Astrocyte (in vitro differentiated cells and primary cell): ENCODE measurements around the gene GLB1L2. TPM values are rescaled to one million over a fixed set of nuclear protein-coding genes. Genes with fewer than 3 reads are reported as not detected.
A peak's percentile ranks its signal among the peaks of the same experiment; 100 is the strongest.

Experiments
- DNase-seq: peaks from one replicate; pipeline ENCODE4 v3.0.0-alpha.2; 2010; ENCODE audit warnings: low read depth
- FAIRE-seq: peaks from 2 replicates; lab custom pipeline; 2011; peaks lifted over from hg19 to GRCh38; lab: Jason Lieb, UNC
- H2AFZ ChIP-seq: 2 replicates; pipeline ENCODE4 v1.6.0; 2012; ENCODE audit warnings: low read depth, low read length, inconsistent platforms
- H3K27ac ChIP-seq: 2 replicates; pipeline ENCODE4 v1.5.1; 2011; ENCODE audit warnings: low read depth, low read length, inconsistent platforms
- H3K27me3 ChIP-seq: 2 replicates; pipeline ENCODE4 v1.6.0; 2011; ENCODE audit warnings: low read length, inconsistent platforms; ENCODE audit not compliant: insufficient read depth
- H3K36me3 ChIP-seq: 2 replicates; pipeline ENCODE4 v1.5.1; 2011; ENCODE audit warnings: low read length, inconsistent platforms; ENCODE audit not compliant: insufficient read depth
- H3K4me1 ChIP-seq: 2 replicates; pipeline ENCODE4 v1.5.1; 2011; ENCODE audit warnings: low read length, inconsistent platforms; ENCODE audit not compliant: insufficient read depth
- H3K4me2 ChIP-seq: 2 replicates; pipeline ENCODE4 v1.6.0; 2012; ENCODE audit warnings: low read length, inconsistent platforms
- H3K4me3 ChIP-seq: 2 replicates; pipeline ENCODE4 v1.5.1; 2011; ENCODE audit warnings: low read depth, mild to moderate bottlenecking, low read length, inconsistent platforms; ENCODE audit not compliant: insufficient read depth
- H3K79me2 ChIP-seq: 2 replicates; pipeline ENCODE4 v1.6.0; 2012; ENCODE audit warnings: mild to moderate bottlenecking, low read length, inconsistent platforms; ENCODE audit not compliant: insufficient read depth
- H3K9ac ChIP-seq: 2 replicates; pipeline ENCODE4 v1.6.0; 2012; ENCODE audit warnings: mild to moderate bottlenecking, low read length, inconsistent platforms
- H3K9me3 ChIP-seq: 2 replicates; pipeline ENCODE4 v1.5.1; 2012; ENCODE audit warnings: low read depth, mild to moderate bottlenecking, low read length, inconsistent platforms; ENCODE audit not compliant: insufficient read depth
- H4K20me1 ChIP-seq: 2 replicates; pipeline ENCODE4 v1.6.0; 2012; ENCODE audit warnings: low read length, inconsistent platforms; ENCODE audit not compliant: insufficient read depth
- H3K27ac Mint-ChIP-seq: one replicate; pipeline ENCODE4 v1.8.0; 2021; ENCODE audit warnings: mild to moderate bottlenecking, mixed read lengths; ENCODE audit not compliant: unreplicated experiment
- H3K27me3 Mint-ChIP-seq: one replicate; pipeline ENCODE4 v1.8.0; 2021; ENCODE audit warnings: low read depth, mixed read lengths; ENCODE audit not compliant: unreplicated experiment
- H3K36me3 Mint-ChIP-seq: one replicate; pipeline ENCODE4 v1.8.0; 2021; ENCODE audit warnings: low read depth, mixed read lengths; ENCODE audit not compliant: unreplicated experiment
- H3K4me1 Mint-ChIP-seq: one replicate; pipeline ENCODE4 v1.8.0; 2021; ENCODE audit warnings: low read depth, mixed read lengths; ENCODE audit not compliant: unreplicated experiment
- H3K4me3 Mint-ChIP-seq: one replicate; pipeline ENCODE4 v1.8.0; 2021; ENCODE audit warnings: mild to moderate bottlenecking, moderate library complexity, mixed read lengths; ENCODE audit not compliant: unreplicated experiment
- H3K9me3 Mint-ChIP-seq: one replicate; pipeline ENCODE4 v1.8.0; 2021; ENCODE audit warnings: mild to moderate bottlenecking, mixed read lengths; ENCODE audit not compliant: unreplicated experiment
- EZH2 ChIP-seq: IDR thresholded peaks from 2 replicates; pipeline ENCODE4 v1.6.1; 2012; ENCODE audit warnings: mild to moderate bottlenecking, low read length, inconsistent platforms; ENCODE audit not compliant: insufficient read depth
- total RNA-seq: library from RNA; stranded (reverse); gene quantifications from 2 replicates; pipeline ENCODE4 v1.2.1, GENCODE V29; 2021
- TF ChIP-seq, protein P1 (sequence below): IDR thresholded peaks from 2 replicates; pipeline ENCODE4 v1.5.1; 2011; ENCODE audit warnings: low read depth, mild to moderate bottlenecking, inconsistent platforms, low read length, moderate library complexity; ENCODE audit not compliant: insufficient read depth

The GLB1L2 gene
- total RNA-seq, 1 donor from 2014 or later = 2.8 TPM

GRCh38 chr11:134358165-134358855, 26.5 kb downstream of the GLB1L2 start:
- Histone ChIP-seq H3K4me3 (no peak overlapping the region), H3K79me2 (no peaks in the 10 kb centered on the region), H2AFZ (no peak overlapping the region), H3K9ac (no peak overlapping the region), H3K27ac (no peak overlapping the region), H4K20me1 (no peaks in the 10 kb centered on the region), H3K4me1 (no peaks in the 10 kb centered on the region), H3K27me3 (no peaks in the 10 kb centered on the region), H3K9me3 (no peaks in the 10 kb centered on the region), H3K36me3 (no peaks in the 10 kb centered on the region), H3K4me2 (no peak overlapping the region)
- Mint-ChIP-seq H3K36me3 (no peaks in the 10 kb centered on the region), H3K4me1 (no peaks in the 10 kb centered on the region), H3K27me3 (peaks cover 42% of the 10 kb centered on the region), H3K9me3 (no peaks in the 10 kb centered on the region), H3K4me3 (no peak overlapping the region), H3K27ac (no peak overlapping the region)
- DNase-seq = no peak
- no peak for FAIRE-seq
- TF ChIP-seq, protein P1, sequence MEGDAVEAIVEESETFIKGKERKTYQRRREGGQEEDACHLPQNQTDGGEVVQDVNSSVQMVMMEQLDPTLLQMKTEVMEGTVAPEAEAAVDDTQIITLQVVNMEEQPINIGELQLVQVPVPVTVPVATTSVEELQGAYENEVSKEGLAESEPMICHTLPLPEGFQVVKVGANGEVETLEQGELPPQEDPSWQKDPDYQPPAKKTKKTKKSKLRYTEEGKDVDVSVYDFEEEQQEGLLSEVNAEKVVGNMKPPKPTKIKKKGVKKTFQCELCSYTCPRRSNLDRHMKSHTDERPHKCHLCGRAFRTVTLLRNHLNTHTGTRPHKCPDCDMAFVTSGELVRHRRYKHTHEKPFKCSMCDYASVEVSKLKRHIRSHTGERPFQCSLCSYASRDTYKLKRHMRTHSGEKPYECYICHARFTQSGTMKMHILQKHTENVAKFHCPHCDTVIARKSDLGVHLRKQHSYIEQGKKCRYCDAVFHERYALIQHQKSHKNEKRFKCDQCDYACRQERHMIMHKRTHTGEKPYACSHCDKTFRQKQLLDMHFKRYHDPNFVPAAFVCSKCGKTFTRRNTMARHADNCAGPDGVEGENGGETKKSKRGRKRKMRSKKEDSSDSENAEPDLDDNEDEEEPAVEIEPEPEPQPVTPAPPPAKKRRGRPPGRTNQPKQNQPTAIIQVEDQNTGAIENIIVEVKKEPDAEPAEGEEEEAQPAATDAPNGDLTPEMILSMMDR = no peak

DNA sequence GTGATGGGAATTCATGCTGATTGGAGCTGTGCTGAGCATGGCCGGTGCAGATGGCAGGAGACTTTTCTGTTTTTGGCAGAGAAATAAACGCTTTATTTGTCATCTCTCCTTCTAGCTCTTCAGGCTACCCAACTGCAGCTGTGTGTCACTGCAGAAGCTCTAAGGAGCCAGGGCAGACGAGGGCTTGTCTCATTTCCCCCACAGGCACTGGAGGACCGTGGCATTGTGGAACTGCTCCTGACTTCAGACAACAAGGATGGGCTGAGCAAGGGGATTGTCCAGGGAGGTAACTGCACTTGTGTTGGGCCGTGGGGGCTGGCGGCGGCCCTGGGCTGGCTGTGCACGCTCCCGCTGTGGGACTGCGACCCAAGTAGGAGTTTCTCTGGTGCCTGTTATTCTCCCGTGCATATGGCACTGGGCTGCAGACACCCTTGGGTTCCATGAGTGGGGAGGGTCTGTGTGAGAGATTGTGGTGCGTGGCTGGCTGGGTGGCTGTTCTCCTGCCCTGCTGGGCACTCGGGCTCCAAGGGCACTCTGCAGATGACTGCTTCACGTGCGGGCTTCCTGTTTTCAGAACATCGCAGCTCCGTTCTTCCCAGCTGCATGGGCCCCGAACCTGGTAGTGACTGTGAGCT, 27.2 kb downstream of the GLB1L2 start:
- DNase-seq (no peak), FAIRE-seq (no peak)
- Histone ChIP-seq H3K79me2 (no peaks in the 10 kb centered on the region), H3K27ac (no peak overlapping the region), H3K27me3 (no peaks in the 10 kb centered on the region), H3K4me3 (no peak overlapping the region), H3K4me1 (no peaks in the 10 kb centered on the region), H4K20me1 (no peaks in the 10 kb centered on the region), H3K9ac (no peak overlapping the region), H2AFZ (no peak overlapping the region), H3K9me3 (no peaks in the 10 kb centered on the region), H3K36me3 (no peaks in the 10 kb centered on the region), H3K4me2 (no peak overlapping the region)
- no peaks in the 10 kb centered on the region for H3K4me1 Mint-ChIP-seq
- no peaks in the 10 kb centered on the region for H3K36me3 Mint-ChIP-seq
- TF ChIP-seq, protein P1 = no peak
- no peak for TF ChIP-seq EZH2
- H3K4me3 Mint-ChIP-seq = no peak overlapping the region
- peaks cover 45% of the 10 kb centered on the region for H3K27me3 Mint-ChIP-seq
- no peak overlapping the region for H3K27ac Mint-ChIP-seq
- no peaks in the 10 kb centered on the region for H3K9me3 Mint-ChIP-seq

GRCh38 chr11:134359646-134360045, 27.9 kb downstream of the GLB1L2 start:
- Histone ChIP-seq H3K79me2 (no peaks in the 10 kb centered on the region), H3K4me3 (no peak overlapping the region), H3K36me3 (no peaks in the 10 kb centered on the region), H3K27ac (no peak overlapping the region), H3K9ac (no peak overlapping the region), H3K27me3 (no peaks in the 10 kb centered on the region), H2AFZ (no peak overlapping the region), H3K4me1 (no peaks in the 10 kb centered on the region), H3K4me2 (no peak overlapping the region), H4K20me1 (no peaks in the 10 kb centered on the region), H3K9me3 (no peaks in the 10 kb centered on the region)
- Mint-ChIP-seq H3K4me1 (no peaks in the 10 kb centered on the region), H3K4me3 (no peak overlapping the region), H3K9me3 (no peaks in the 10 kb centered on the region), H3K27me3 (peaks cover 48% of the 10 kb centered on the region), H3K27ac (peak overlapping the region; percentile 26), H3K36me3 (no peaks in the 10 kb centered on the region)
- TF ChIP-seq, protein P1 = no peak
- no peak for TF ChIP-seq EZH2
- FAIRE-seq (no peak), DNase-seq (no peak)
